H1 (cell line): ENCODE results near the gene YLPM1. TPM values are rescaled to one million over a fixed set of nuclear protein-coding genes. Genes with fewer than 3 reads are reported as not detected.

Experiments
- CTCF ChIA-PET: fragments of 300-600 bp; sonication (Branson Sonifier 250); formaldehyde crosslinking; loops from one replicate; lab custom pipeline; 2021; ENCODE audit not compliant: partially characterized antibody; lab: Charles Lee
- POLR2A ChIA-PET: fragments of 300-600 bp; sonication (Branson Sonifier 250); formaldehyde crosslinking; loops from one replicate; lab custom pipeline; 2021; ENCODE audit warnings: inconsistent platforms; ENCODE audit not compliant: partially characterized antibody; lab: Charles Lee
- DNase-seq, 2 experiments: peaks; one replicate each; pipeline versions ENCODE4 v3.0.0 to v3.0.0-alpha.2; 2010 to 2022; ENCODE audit warnings: low spot score in 2 of 2, low read depth in 1 of 2, mixed read lengths in 1 of 2
- FAIRE-seq: peaks from 2 replicates; lab custom pipeline; 2011; peaks lifted over from hg19 to GRCh38; lab: Jason Lieb, UNC
- H2AFZ ChIP-seq: 2 replicates; pipeline ENCODE4 v1.8.1; 2012; ENCODE audit warnings: low read length, inconsistent platforms
- H2AK5ac ChIP-seq: 2 replicates; pipeline ENCODE4 v1.6.1; 2013; ENCODE audit warnings: low read depth, low read length
- H2BK120ac ChIP-seq: replicated peaks from 2 replicates; pipeline ENCODE3; 2013; ENCODE audit warnings: low read depth, low read length, inconsistent platforms
- H2BK12ac ChIP-seq: 2 replicates; pipeline ENCODE4 v1.6.1; 2013; ENCODE audit warnings: low read depth, low read length
- H2BK15ac ChIP-seq: 2 replicates; pipeline ENCODE4 v1.6.1; 2013; ENCODE audit warnings: low read length
- H2BK20ac ChIP-seq: 2 replicates; pipeline ENCODE4 v1.6.1; 2013; ENCODE audit warnings: low read length
- H2BK5ac ChIP-seq: 2 replicates; pipeline ENCODE4 v1.6.1; 2013; ENCODE audit warnings: low read depth, low read length
- H3K14ac ChIP-seq: 2 replicates; pipeline ENCODE4 v1.6.1; 2013; ENCODE audit warnings: inconsistent platforms; ENCODE audit not compliant: insufficient read length
- H3K18ac ChIP-seq: 2 replicates; pipeline ENCODE4 v1.6.1; 2013; ENCODE audit warnings: low read length; ENCODE audit errors: extremely low read depth
- H3K23ac ChIP-seq: 2 replicates; pipeline ENCODE4 v1.6.1; 2013; ENCODE audit warnings: inconsistent platforms; ENCODE audit not compliant: insufficient read length
- H3K23me2 ChIP-seq: 2 replicates; pipeline ENCODE4 v1.6.1; 2013; ENCODE audit warnings: low read depth, low read length
- H3K27ac ChIP-seq: 2 replicates; pipeline ENCODE4 v1.6.1; 2011; ENCODE audit warnings: low read depth, low read length, inconsistent platforms
- H3K27me3 ChIP-seq, 4 experiments: replicated peaks in 1 of 4; 1 replicate in 1 of 4; 2 replicates in 3 of 4; pipeline versions ENCODE4 v1.6.1 to v1.8.1; 2011 to 2013; ENCODE audit warnings: low read length in 3 of 4, mild to moderate bottlenecking in 3 of 4, inconsistent platforms in 2 of 4, mixed read lengths in 2 of 4, moderate library complexity in 1 of 4; ENCODE audit not compliant: control insufficient read depth in 3 of 4, insufficient read depth in 3 of 4; ENCODE audit errors: extremely low read depth in 1 of 4
- H3K36me3 ChIP-seq, 4 experiments: 2 replicates each; pipeline versions ENCODE4 v1.6.1 to v1.8.1; 2011 to 2013; ENCODE audit warnings: mild to moderate bottlenecking in 4 of 4, low read length in 3 of 4, moderate library complexity in 2 of 4, control low read depth in 1 of 4, inconsistent platforms in 1 of 4; ENCODE audit not compliant: insufficient read depth in 4 of 4, control insufficient read depth in 2 of 4
- H3K4ac ChIP-seq: replicated peaks from 2 replicates; pipeline ENCODE3; 2013; ENCODE audit warnings: low read length, low read depth, mixed read lengths, inconsistent platforms; ENCODE audit not compliant: insufficient read length
- H3K4me1 ChIP-seq, 4 experiments: replicated peaks in 1 of 4; 1 replicate in 1 of 4; 2 replicates in 3 of 4; pipeline versions ENCODE4 v1.6.1 to v1.8.1; 2011 to 2013; ENCODE audit warnings: low read length in 3 of 4, inconsistent platforms in 2 of 4, mixed read lengths in 1 of 4; ENCODE audit not compliant: insufficient read depth in 4 of 4, control insufficient read depth in 3 of 4
- H3K4me2 ChIP-seq, 2 experiments: 2 replicates each; pipeline versions ENCODE4 v1.6.1 to v1.8.1; 2011 to 2013; ENCODE audit warnings: low read depth in 2 of 2, low read length in 2 of 2, control low read depth in 1 of 2, inconsistent platforms in 1 of 2, mild to moderate bottlenecking in 1 of 2; ENCODE audit not compliant: insufficient read depth in 1 of 2
- H3K4me3 ChIP-seq, 4 experiments: fragments of 200-600, 300-600 bp in 1 of 4; sonication (generic), shearing (Covaris generic), sonication (Bioruptor Twin) in 1 of 4; 2 replicates each; pipeline versions ENCODE4 v1.5.1 to v1.8.1; 2011 to 2016; ENCODE audit warnings: low read length in 4 of 4, low read depth in 3 of 4, control low read depth in 2 of 4, inconsistent platforms in 2 of 4, mild to moderate bottlenecking in 2 of 4, mixed read lengths in 1 of 4, moderate library complexity in 1 of 4; ENCODE audit not compliant: insufficient read depth in 2 of 4; ENCODE audit errors: extremely low read depth in 1 of 4
- H3K56ac ChIP-seq: replicated peaks from 2 replicates; pipeline ENCODE3; 2013; ENCODE audit warnings: low read depth, mild to moderate bottlenecking, mixed read lengths, low read length, inconsistent platforms; ENCODE audit not compliant: insufficient read length
- H3K79me1 ChIP-seq: 2 replicates; pipeline ENCODE4 v1.6.1; 2013; ENCODE audit warnings: low read depth, low read length, control low read depth
- H3K79me2 ChIP-seq, 2 experiments: 2 replicates each; pipeline versions ENCODE4 v1.6.1 to v1.8.1; 2012 to 2013; ENCODE audit warnings: low read length in 2 of 2, mild to moderate bottlenecking in 2 of 2, inconsistent platforms in 1 of 2; ENCODE audit not compliant: insufficient read depth in 2 of 2, control insufficient read depth in 1 of 2
- H3K9ac ChIP-seq, 4 experiments: replicated peaks in 1 of 4; 1 replicate in 1 of 4; 2 replicates in 3 of 4; pipeline versions ENCODE4 v1.6.1 to v1.8.1; 2011 to 2013; ENCODE audit warnings: low read depth in 3 of 4, low read length in 3 of 4, control low read depth in 2 of 4, mild to moderate bottlenecking in 2 of 4, moderate library complexity in 2 of 4, inconsistent platforms in 1 of 4; ENCODE audit errors: extremely low read depth in 1 of 4
- H3K9me3 ChIP-seq, 2 experiments: 2 replicates each; pipeline versions ENCODE4 v1.6.1 to v1.8.1; 2012 to 2013; ENCODE audit warnings: mild to moderate bottlenecking in 2 of 2, moderate library complexity in 2 of 2, control low read depth in 1 of 2, inconsistent platforms in 1 of 2, low read depth in 1 of 2, low read length in 1 of 2, mixed read lengths in 1 of 2; ENCODE audit not compliant: insufficient read depth in 2 of 2
- H4K20me1 ChIP-seq, 2 experiments: replicated peaks in 1 of 2; 2 replicates each; pipeline versions ENCODE3 to v1.8.1; 2011 to 2013; ENCODE audit warnings: inconsistent platforms in 2 of 2, low read length in 2 of 2, mild to moderate bottlenecking in 1 of 2; ENCODE audit not compliant: insufficient read depth in 2 of 2, control insufficient read depth in 1 of 2
- H4K5ac ChIP-seq: 2 replicates; pipeline ENCODE4 v1.6.1; 2013; ENCODE audit warnings: low read length, low read depth, mixed read lengths, inconsistent platforms; ENCODE audit not compliant: insufficient read length
- H4K8ac ChIP-seq: 2 replicates; pipeline ENCODE4 v1.8.0; 2013; ENCODE audit warnings: mild to moderate bottlenecking, moderate library complexity, low read length, inconsistent platforms; ENCODE audit not compliant: insufficient read depth; ENCODE audit errors: extremely low read depth
- H4K91ac ChIP-seq: replicated peaks from 2 replicates; pipeline ENCODE3; 2013; ENCODE audit warnings: low read length, mixed read lengths, inconsistent platforms; ENCODE audit not compliant: insufficient read length
- CBX5 ChIP-seq: fragments of 300-800, 300-1000 bp; sonication (generic); IDR thresholded peaks from 2 replicates; pipeline ENCODE4 v1.7.1; 2016; ENCODE audit warnings: antibody characterized with exemption, low read length, low read depth
- NRF1 ChIP-seq: IDR thresholded peaks from 2 replicates; pipeline ENCODE4 v1.6.1; 2011; ENCODE audit warnings: mild to moderate bottlenecking, low read depth, low read length, improper control_type of control experiment
- RAD21 ChIP-seq, 2 experiments: IDR thresholded peaks in 1 of 2; conservative IDR thresholded peaks in 1 of 2; 2 replicates each; pipeline ENCODE4 v1.6.1; 2011; ENCODE audit warnings: low read depth in 2 of 2, low read length in 2 of 2, improper control_type of control experiment in 1 of 2, inconsistent platforms in 1 of 2, mild to moderate bottlenecking in 1 of 2, moderate library complexity in 1 of 2
- RBBP5 ChIP-seq: IDR thresholded peaks from 2 replicates; pipeline ENCODE4 v1.7.1; 2012; ENCODE audit warnings: low read depth, mild to moderate bottlenecking, inconsistent platforms, low read length, moderate library complexity, borderline replicate concordance
- RXRA ChIP-seq: IDR thresholded peaks from 2 replicates; pipeline ENCODE4 v1.6.1; 2011; ENCODE audit warnings: low read depth, mild to moderate bottlenecking, low read length, moderate library complexity; ENCODE audit not compliant: insufficient read depth
- SIRT6 ChIP-seq: IDR thresholded peaks from one replicate; pipeline ENCODE4 v1.7.1; 2012; ENCODE audit warnings: low read length, inconsistent platforms
- SP2 ChIP-seq: IDR thresholded peaks from 2 replicates; pipeline ENCODE4 v1.6.1; 2012; ENCODE audit warnings: mild to moderate bottlenecking, low read length, inconsistent platforms
- YY1 ChIP-seq: IDR thresholded peaks from 2 replicates; pipeline ENCODE4 v1.6.1; 2011; ENCODE audit warnings: low read depth, mild to moderate bottlenecking, low read length
- polyA plus RNA-seq, 7 experiments: library from polyadenylated mRNA; depleted of rRNA in 3 of 7; stranded (reverse) in 5 of 7; unstranded in 2 of 7; fragments of >200 nt in 5 of 7; fragments of 200-250 nt in 2 of 7; gene quantifications; 1 replicate in 5 of 7; 2 replicates in 1 of 7; 4 replicates in 1 of 7; pipeline versions ENCODE4 v1.2.1 to v1.2.3, GENCODE V29; 2011 to 2013; ENCODE audit warnings: missing spikeins in 2 of 7, mixed read lengths in 2 of 7
- total RNA-seq: library from RNA; stranded (reverse); fragmentation: NEBNext Ultra II Directional; extraction: Animal tissue kit (Norgen Biotek cat#: 25700); gene quantifications from 2 replicates; pipeline ENCODE4 v1.2.1, GENCODE V29; 2021

YLPM1 gene
- total and polyA plus RNA-seq, 2 of the 8 experiments (the other 6 are each of a cell fraction or from before 2014, with no cell fraction given), result 13.5 to 71.7 TPM

- Histone ChIP-seq H3K14ac (no peak overlapping the region), H3K4me1 (no peaks in the 10 kb centered on the region), H3K18ac (no peak overlapping the region), H3K9me3 (no peaks in the 10 kb centered on the region), H3K27me3 (no peaks in the 10 kb centered on the region), H2AK5ac (no peak overlapping the region), H3K23ac (no peak overlapping the region), H2BK120ac (no peak overlapping the region), H2AFZ (no peak overlapping the region), H2BK15ac (no peak overlapping the region), H3K27ac (no peak overlapping the region), H3K79me2 (no peaks in the 10 kb centered on the region), H4K91ac (no peak overlapping the region), H3K4me2 (no peak overlapping the region), H2BK12ac (no peak overlapping the region), H3K79me1 (no peaks in the 10 kb centered on the region), H3K4ac (no peak overlapping the region), H4K5ac (no peak overlapping the region), H3K36me3 (peaks cover 0 to 27% (median 7%) of the 10 kb centered on the region in 4 experiments; a peak in 6 of 8 replicates), H4K8ac (no peak overlapping the region), H3K23me2 (no peaks in the 10 kb centered on the region), H2BK5ac (no peak overlapping the region), H3K9ac (no peak overlapping the region), H4K20me1 (peaks cover 0 to 1% of the 10 kb centered on the region in 2 experiments), H3K56ac (no peak overlapping the region), H2BK20ac (no peak overlapping the region), H3K4me3 (no peak overlapping the region)
- ChIA-PET CTCF (no interaction called here), POLR2A (no interaction called here)
- FAIRE-seq, result no peak
- DNase-seq, result no peak
- TF ChIP-seq NRF1 (no peak), RXRA (no peak), SP2 (no peak), RBBP5 (no peak), YY1 (no peak), RAD21 (IDR thresholded peaks at IDR 0.05 in 1 of 2, conservative IDR thresholded peaks at IDR 0.05 in 1 of 2; ENCODE audit: low read depth in 2 of 2, low read length in 2 of 2) (no peak), CBX5 (no peak), SIRT6 (no peak)
Measured at GRCh38 chr14:74720526-74720925, 42.6 kb upstream of the YLPM1 start.
